Spleen (tissue), 7 donors: ENCODE results near the gene HTR6.

Experiments
- POLR2A ChIP-seq, 3 donors: fragments of 450-650 bp; IDR thresholded peaks; one replicate each; pipeline ENCODE4 v1.5.1; 2017; ENCODE audit warnings: antibody characterized with exemption in 3 of 3, mild to moderate bottlenecking in 1 of 3
- TF ChIP-seq, protein P1 (sequence below), 11 experiments: fragments of 200-600 bp in 7 of 11; fragments of 450-650 bp in 4 of 11; sonication (generic) in 4 of 11; IDR thresholded peaks in 8 of 11; conservative IDR thresholded peaks in 3 of 11; 1 replicate in 7 of 11; 2 replicates in 4 of 11; pipeline versions ENCODE4 v1.4.0 to v1.8.0; 2016 to 2021; ENCODE audit warnings: antibody characterized with exemption in 11 of 11, inconsistent platforms in 4 of 11, mild to moderate bottlenecking in 1 of 11
- donor health status: DM: no; HTN: no; CAD: no; lungs with moderate emphysema.
- donor health status: DM: no; HTN: no; CAD: no.
- donor health status: DM: no; HTN: no; CAD: no.

- TF ChIP-seq, protein P1, sequence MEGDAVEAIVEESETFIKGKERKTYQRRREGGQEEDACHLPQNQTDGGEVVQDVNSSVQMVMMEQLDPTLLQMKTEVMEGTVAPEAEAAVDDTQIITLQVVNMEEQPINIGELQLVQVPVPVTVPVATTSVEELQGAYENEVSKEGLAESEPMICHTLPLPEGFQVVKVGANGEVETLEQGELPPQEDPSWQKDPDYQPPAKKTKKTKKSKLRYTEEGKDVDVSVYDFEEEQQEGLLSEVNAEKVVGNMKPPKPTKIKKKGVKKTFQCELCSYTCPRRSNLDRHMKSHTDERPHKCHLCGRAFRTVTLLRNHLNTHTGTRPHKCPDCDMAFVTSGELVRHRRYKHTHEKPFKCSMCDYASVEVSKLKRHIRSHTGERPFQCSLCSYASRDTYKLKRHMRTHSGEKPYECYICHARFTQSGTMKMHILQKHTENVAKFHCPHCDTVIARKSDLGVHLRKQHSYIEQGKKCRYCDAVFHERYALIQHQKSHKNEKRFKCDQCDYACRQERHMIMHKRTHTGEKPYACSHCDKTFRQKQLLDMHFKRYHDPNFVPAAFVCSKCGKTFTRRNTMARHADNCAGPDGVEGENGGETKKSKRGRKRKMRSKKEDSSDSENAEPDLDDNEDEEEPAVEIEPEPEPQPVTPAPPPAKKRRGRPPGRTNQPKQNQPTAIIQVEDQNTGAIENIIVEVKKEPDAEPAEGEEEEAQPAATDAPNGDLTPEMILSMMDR (IDR thresholded peaks at IDR 0.05 in 8 of 11, conservative IDR thresholded peaks at IDR 0.05 in 3 of 11), result no peak
- no peak for TF ChIP-seq POLR2A (IDR thresholded peaks at IDR 0.05)
Measured at GRCh38 chr1:19682257-19682656, 17.6 kb downstream of the HTR6 start.
